HG02970 (cell line): Measurements from ENCODE around the gene CPT2.

Experiments
- ATAC-seq: cut with Tn5 transposase; IDR thresholded peaks from one replicate; pipeline ENCODE4 v1.9.1; 2021; ENCODE audit warnings: mild to moderate bottlenecking, moderate library complexity, moderate number of reproducible peaks; ENCODE audit not compliant: unreplicated experiment, low FRiP score

CPT2 gene

GRCh38 chr1:53210954-53211353 lies 14.3 kb downstream of the CPT2 start:
- ATAC-seq, result no peak

DNA sequence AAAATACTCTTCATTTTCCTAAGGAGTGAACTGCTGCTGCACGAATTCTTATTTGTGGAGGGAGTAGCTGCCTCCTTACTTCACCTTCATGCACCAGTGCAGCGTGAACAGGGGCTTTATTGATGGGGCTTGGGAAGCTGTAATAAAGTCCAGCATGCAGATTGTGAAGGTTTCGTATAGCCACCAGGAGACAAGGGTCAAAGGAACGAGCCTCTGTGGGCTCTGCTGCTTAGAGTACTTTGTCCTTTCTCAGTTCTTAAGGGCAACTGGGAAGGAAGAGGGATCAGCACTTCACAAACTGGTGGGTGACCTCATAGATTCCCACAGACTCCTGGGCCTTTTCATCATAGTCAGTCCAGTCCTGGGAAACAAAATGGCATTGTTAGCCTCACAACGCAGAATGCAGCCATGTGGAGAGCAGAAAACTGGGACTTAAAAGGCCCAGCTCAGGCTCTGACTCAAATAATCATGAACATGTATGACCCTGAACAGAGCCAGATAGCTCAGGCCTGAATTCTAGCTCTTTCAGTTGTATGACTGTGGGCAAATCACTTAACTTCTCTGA lies 17.8 kb downstream of the CPT2 start:
- ATAC-seq, result no peak

- no peak for ATAC-seq
Measured at GRCh38 chr1:53218201-53218600, 21.6 kb downstream of the CPT2 start.

DNA sequence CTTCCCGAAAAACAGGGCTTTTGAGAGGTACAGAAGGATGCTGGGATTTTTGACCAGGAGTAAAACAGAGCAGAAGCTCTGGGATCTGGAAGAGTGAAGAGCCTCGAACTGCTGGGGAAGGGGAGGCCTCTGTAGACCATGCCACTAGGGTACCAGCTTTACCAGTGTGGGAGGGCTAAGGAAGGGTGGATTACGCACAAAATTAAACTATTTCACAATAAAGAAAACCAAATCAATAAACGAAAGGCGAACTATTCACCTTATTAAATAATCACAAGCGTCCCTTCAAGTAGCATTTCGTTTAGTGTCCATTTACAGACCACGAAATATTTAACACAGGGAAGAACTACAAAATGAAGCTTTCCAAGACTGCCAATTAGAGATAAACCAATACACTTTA lies 23.1 kb downstream of the CPT2 start:
- no peak for ATAC-seq

- ATAC-seq, result peak; percentile 93
Measured at GRCh38 chr1:53220171-53220961, 23.7 kb downstream of the CPT2 start, which contains the start of gene CZIB. Gene CZIB, minus strand, starts transcription at chr1:53220634. Its CDS starts 59 bp downstream, at chr1:53220575.

DNA sequence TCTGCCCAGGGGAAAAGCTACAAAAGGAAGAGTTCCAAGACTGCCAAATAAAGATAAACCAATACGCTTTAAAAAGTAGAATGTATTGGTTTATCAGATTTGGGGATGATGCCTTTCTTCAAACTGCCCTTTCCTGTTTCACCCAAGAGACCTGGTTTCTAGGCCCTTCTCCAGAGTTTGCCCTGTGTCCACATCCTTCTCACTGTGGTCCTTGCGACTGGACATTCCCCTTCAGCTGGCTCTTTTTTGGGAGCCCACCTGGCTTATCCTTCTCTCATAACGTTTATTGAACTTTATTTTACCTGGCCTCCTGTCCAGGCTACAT lies 24.3 kb downstream of the CPT2 start:
- ATAC-seq, result no peak

DNA sequence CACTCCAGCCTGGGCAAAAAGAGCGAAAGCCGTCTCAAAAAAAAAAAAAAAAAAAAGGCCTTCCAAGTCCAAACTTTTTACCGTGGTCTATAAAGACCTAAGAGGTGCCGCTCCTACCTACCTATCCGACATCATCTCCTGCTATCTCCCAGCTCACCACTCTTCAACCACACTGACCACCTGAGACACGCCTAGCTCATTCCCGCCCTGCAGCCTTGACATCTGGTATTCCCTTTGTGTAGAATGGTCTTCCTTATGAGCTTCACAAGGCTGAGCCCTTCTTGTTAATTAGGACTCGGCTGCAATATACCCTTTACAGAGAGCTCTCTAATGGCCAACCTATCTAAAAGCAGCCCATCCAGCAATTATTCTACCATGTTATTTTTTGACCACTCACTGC lies 41.0 kb downstream of the CPT2 start:
- ATAC-seq, result no peak

- ATAC-seq, result peak; percentile 92
Measured at GRCh38 chr1:53238197-53239155, 41.9 kb downstream of the CPT2 start, which contains the start of gene MAGOH. Gene MAGOH, minus strand, starts transcription at chr1:53238518. Its CDS starts 70 bp downstream, at chr1:53238448.

GRCh38 chr1:53241828-53242227 lies 45.2 kb downstream of the CPT2 start:
- ATAC-seq, result no peak

DNA sequence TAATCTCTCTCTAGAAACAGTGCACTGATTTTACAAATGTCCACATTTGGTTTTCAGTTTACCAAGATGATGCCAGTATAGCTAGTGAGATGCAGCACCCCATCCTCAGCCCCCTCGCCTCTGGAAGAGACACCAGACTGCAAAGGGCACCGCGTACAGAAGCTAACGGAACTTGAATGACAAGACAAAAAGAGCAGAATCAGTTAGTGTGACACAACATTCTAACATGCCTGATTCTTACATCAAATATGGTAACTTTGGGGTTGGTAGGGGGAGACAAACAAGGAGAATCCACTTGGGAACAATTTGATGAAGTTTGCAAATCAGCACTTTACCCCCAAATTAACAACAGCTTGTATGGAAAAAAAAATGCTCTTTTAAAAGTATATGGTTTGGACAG lies 45.8 kb downstream of the CPT2 start:
- ATAC-seq, result no peak

DNA sequence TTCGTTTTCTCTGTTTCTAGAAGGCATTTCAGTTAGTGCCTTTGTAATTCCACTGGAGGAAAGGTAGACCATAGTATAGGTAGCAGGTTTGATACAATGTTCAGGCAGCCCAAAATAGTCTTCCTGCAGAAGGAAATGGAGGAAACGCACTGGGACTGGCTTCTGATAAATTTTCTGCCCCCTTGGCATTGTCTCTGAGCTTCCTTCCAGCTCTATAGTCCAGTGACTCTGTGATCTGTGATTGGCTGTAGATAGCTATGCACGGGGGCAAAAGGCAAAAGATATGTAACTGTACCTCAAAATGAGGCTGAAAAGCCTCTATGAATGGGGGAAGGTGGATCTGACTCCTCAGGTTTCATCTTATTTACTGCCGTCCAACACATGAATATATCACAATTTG lies 47.5 kb downstream of the CPT2 start:
- no peak for ATAC-seq

- no peak for ATAC-seq
Measured at GRCh38 chr1:53246261-53247134, 49.9 kb downstream of the CPT2 start.

- no peak for ATAC-seq
Measured at GRCh38 chr1:53249706-53250105, 53.1 kb downstream of the CPT2 start.

GRCh38 chr1:53250325-53250724 lies 53.7 kb downstream of the CPT2 start:
- no peak for ATAC-seq

DNA sequence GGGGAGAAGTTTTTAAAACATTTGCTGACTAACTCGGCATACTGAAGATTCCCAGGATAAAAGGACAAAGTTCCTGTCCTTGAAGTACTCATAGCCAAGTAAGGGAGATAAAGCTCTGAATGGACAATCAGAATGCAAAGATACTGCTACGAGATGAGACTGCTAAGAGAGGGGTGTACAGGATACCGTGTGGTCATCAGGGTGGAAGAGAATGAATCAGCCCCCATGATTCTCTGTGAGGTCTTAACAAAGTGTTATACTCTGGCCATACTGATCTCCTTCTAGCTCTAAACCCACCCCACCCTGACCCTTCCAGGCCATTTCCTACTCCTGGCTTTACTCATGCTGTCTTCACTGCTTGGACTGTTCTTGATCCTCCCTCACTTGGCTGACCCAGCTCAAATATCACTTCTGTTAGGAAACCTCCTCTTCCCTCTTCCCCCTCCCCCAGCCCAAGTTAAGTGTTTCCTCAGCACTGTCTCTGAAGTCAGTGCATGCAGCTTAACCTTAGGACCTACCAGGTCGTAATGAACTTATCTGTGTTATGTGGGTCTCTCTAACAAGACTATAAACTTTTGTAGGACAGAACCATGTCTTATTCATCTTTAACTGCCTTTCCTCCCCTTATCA lies 57.5 kb downstream of the CPT2 start:
- ATAC-seq, result no peak

DNA sequence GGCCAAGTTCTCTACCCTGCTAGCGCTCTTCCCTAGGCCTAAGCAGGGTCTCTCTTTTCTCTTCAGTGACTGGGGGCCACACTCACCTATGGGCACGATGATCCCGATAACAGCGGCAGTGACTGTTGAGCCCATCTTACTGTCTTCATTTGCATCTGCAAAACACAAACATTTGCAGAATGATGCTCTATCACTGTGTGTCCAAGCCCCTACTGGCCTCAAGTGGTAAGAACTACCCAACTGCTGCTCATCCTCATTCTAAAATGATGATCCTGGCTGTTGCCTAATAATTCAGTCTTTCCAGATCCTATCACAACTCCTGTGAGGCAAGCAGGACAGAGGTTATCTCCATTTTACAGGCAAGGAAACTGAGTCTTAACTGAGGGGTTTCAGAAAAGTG lies 58.4 kb downstream of the CPT2 start:
- ATAC-seq, result no peak

GRCh38 chr1:53256511-53257453 lies 60.2 kb downstream of the CPT2 start:
- no peak for ATAC-seq

DNA sequence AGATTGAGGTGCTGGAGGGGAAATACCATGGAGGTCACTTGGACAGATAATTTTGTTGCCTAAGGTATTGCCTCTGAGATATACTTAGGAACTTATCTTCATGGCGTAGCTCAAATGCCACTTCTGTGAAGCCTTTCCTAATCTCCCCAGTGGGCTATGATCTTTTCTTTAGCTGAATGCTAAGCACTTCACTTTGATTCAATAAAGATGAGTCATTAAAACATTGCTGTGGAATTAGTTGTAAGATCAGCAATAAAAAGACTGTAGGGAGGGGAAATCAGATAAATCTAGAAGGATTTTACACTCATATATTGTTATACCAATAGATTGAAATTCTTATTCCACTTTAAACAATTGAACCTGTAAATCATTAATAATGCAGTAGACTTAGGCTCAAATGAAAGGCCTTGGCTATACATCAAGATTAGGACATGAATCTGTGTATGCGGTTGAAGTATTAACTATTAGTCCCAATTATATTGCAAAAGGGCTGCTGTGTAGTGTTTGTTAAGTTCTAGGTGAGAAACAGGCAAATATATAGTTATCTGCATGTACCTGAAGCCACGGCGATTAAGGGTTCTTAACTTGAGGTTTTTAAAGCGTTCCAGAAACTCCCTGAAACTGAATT lies 60.9 kb downstream of the CPT2 start:
- no peak for ATAC-seq
